Stimulated activated CD4-positive, alpha-beta T cell treated with anti-CD3 and anti-CD28 coated beads, TNF-alpha, amount 100 ng/mL, for 24 hours (primary cell): Measurements from ENCODE around the gene ANO1.
"Not testable (repeated sequence)": the region's sequence is repeated elsewhere in the genome, so short reads cannot be mapped to it uniquely, and the experiment has no call there.

Source experiments
- DNase-seq, 3 experiments: peaks; one replicate each; pipeline ENCODE4 v3.0.0-alpha.2; 2020; ENCODE audit warnings: low read depth in 3 of 3

The ANO1 gene

DNA sequence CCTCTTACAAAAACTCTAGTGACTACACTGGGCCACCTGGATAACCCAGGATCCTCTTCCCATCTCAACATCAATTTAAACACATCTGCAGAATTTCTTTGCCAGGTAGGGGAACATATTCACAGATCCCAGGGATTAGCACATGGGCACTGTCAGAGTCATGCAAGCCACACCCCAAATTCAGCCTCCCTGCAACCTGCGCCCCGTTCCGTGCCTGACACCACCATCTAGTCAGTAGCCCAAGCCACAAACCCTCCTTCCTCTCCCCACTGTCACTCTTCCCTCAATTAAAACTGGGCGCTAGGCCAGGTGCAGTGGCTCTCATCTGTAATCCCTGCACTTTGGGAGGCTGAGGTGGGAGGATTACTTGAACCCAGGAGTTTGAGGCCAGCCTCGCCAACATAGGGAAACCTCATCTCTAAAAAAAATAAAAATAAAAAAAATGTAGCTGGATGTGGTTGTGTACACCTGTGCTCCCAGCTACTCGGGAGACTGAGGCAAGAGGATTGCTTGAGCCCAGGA is 131.3 kb downstream of the ANO1 start:
- no peak for DNase-seq

DNA sequence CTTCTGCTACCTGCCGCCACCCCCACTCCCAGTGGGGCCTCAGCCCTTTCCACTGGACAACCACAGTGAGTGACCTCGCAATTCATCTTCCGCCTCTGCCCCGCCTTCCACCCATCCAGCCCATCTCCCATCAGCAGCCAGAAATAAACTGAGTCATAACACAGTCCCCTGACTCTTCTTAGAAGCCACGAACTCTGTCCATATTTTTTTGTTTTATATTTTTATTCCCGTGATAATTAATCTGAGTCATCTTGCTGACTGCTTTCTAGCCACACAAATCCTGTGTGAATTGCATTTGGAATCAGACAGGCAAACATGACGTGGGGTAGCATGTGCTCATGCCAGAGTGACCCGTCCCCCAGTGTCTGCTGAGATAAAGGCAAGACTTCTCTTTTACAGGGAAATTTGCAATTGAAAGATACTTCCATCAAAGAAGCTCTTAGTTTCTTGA is 132.0 kb downstream of the ANO1 start:
- DNase-seq = no peak

DNA sequence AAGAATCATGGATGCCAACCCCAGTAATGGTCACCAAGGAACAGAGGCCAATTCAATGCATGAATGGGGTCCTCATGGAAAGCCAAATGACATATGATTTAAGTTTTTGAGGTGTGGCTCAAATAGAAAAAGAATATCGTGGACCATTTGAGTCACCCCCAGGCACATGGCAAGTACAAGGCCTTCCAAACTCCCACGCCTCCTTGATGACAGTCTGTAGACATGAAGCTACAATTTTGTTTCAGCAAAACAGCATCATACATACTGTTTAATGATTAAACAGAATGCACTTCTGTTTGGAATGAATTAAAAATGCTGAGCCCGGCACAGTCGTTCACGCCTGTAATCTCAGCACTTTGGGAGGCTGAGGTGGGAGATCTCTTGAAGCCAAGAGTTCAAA is 132.4 kb downstream of the ANO1 start:
- DNase-seq = no peak

DNA sequence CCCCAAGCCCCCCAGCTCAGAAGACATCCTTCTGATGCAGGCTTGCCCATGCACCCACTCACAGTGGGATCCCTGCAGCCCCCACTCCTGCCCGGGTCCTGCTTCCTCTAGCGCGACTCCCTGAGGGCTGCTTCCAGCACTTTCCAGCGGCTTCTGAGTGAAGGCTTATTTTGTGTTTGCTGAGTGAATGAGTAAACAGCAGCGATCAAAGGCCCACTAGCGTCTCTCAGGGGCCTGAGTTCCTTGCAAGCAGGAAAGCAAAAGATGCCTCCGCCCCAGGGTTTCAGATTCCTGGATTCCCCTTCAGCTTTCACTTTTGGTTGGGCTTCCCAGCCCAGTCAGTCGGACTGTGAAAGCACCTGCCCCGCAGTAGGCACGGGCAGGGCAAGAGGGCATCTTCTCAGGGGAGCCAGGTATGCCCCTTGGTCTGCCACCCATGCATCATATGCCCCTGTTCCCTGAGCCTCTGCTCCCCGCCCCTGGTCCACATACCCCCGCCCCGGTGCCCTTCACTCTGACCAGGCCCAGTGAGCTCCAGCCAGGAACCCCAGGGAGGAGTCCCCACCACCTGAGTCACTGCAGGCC is 134.2 kb downstream of the ANO1 start:
- no peak for DNase-seq

DNA sequence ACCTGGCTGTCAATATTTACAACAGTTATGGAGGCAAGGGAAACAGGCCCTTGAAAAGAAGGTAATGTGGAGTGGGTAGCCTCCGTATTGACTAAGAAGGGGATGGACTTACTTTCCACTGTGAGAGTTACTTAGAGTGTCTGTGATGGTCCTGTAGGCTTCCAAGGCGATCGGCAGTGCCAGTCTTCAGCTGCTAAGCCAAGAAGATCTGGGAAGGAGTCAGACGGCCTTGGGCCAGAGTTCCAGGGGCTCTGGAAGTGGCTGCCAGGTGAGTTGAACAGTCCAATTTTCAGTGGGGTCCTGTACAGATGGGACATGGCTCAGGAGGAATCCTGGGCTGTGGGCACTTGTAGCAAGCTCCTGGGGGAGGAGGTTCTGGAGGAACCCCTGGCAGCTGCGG is 139.3 kb downstream of the ANO1 start:
- not testable (repeated sequence) for DNase-seq

DNA sequence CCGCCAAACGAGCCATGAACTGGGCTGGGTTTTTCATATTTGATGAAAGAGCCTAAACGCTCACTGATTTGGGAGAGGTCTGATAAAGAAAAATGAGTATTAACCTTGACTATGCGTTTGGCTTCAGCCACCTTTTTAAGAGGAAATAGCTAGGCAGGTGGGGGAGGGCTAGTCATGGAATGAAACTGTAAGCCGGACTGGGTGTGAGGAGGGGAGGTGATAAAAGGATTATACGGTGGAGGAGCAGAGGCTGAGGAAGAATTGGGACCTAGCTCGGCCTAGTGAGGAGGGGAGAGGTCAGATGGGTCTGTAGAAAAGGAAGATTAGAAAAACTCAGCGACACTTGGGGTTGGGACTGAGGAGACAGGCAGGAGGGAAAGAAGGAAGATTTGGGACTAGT is 140.0 kb downstream of the ANO1 start:
- DNase-seq = not testable (repeated sequence)

DNA sequence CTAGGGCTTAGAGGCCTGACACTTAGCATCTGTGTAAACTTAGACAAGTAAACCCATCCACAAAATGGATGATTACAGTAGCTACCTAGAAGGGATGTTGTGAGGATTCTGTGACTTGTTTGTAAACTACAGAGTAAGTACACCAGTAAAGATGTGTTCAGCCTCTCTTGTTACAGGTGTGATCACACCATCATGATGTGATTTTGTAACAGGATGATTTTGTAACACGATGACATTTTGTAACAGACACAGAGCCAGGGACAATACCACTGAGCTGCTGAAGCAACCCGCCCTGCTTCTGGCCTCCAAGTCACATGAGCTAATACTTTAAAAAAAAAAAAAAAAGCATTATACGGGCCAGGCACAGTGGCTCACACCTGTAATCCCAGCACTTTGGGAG is 142.0 kb downstream of the ANO1 start:
- DNase-seq = no peak

DNA sequence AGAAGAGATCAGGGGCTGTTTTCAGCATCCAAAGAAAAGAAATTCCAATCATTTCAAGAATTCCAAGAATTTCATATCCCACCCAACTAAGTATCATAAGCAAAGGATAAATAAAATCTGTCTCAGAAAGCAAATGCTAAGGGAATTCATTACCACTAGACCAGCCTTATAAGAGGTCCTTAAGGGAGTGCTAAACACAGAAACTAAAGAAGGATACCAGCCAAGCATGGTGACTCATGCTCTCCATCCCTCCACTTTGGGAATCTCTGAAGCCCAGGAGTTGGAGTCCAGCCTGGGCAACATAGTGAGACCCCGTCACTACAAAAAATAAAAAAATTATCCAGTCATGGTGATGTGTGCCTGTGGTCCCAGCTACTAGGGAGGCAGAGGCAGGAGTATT is 142.8 kb downstream of the ANO1 start:
- DNase-seq = no peak

DNA sequence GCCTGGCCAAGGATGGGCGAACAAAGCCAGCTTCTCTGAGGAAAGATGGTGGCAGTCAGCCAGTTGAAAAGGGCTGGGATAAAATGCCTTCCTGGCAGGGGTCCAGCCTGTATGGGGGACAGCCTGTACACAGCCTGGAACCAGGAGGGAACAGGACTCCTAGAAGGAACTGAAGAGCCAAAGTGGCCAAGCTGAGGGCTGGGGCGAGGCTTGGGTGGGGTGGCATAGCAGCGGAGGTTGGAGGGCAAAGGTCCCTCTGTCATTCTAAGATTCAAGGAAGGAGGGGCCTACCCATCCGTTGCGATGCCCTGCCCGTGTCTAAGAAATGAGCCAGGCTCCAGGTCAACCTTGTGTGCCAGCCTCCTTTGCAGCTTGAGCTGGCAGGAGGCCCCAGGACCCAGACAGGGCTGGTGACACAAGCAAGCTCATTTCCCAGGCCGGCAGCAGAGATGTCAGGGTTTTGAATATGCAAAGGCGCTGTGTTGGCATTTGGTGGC is 147.6 kb downstream of the ANO1 start:
- no peak for DNase-seq

DNA sequence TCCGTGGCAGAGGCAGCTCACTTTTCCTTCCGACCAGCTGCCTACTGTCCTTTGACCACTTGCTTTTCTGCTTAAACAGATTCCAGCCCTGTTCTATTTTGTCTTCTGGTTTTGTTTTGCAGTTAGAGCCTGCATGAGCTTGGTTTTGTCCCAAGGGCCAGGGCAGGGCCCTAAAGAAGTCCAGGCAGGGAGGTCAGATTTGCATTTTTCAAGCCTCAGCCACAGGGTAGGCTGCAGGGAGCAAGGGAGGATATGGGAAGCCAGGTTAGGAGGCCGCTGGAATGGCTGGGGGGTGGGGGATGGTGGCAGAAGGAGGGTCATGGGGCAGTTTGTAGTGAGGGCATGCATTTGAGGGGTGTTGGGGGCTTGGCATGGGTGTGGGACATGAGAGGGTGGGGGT is 148.1 kb downstream of the ANO1 start:
- no peak for DNase-seq

DNA sequence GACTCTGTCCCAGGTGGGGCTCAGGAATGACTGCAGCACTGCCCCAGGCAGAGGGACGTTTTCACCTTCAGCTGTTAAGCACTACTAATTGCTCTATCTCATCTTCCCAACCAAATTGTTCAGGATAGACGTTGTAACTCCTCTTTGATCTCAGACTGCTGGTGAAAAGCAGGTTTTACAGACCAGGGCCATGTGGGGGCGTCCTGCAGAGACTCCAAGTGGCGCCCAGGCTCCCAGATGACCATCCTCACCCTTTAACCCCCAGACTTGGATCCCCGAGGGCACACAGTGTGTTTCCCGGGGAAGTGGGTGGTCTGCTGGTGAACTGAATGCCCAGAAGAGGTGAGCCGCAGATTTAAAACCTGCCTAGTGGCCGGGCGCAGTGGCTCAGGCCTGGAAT is 148.8 kb downstream of the ANO1 start:
- no peak for DNase-seq

DNA sequence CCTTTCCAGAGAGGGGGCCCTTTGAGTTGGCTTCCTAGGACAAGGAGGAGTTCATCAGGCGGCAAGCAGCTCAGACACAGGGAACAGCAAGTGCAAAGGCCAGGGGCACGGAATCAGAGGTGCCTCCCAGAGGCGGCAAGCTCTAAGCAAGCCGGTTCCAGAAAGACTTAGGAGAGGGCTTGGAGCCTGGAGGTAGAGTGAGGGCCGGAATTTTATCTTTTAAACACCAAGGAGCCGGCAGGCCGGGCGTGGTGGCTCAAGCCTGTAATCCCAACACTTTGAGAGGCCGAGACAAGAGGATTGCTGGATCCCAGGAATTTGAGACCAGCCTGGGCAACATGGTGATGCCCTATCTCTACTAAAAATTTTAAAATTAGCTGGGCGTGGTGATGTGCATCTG is 151.6 kb downstream of the ANO1 start:
- no peak for DNase-seq

DNA sequence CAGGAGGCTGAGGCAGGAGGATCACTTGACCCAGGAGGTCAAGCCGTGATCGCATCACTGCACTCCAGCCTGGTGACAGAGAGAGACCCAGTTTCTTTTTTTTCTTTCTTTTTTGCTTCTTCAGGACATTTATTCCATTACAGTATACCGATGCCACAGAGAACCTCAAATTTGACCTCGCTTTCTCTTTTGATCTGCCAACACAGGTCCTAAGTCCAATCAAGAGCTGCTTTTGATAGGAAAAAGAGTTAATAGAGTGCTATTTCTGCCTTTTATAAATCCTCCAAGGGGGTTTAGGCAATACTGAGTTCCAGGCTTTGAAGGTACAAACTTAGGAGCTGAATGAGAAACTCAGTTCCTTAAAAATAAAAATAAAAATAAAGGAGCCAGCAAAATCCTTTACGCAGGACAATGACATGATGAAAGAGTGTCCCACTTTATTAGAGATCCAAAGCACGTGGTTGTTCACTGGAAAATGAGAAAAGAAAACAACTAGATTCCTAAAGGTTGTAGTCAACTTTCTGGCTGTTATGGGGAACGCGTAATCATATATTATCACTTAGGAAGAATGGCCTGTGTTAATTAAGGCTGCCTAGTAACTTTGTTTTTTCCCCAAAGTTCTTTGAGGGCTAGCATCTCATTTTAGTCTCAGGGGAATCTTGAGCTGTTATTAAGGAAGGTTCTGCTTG is 152.2 kb downstream of the ANO1 start:
- no peak for DNase-seq

DNA sequence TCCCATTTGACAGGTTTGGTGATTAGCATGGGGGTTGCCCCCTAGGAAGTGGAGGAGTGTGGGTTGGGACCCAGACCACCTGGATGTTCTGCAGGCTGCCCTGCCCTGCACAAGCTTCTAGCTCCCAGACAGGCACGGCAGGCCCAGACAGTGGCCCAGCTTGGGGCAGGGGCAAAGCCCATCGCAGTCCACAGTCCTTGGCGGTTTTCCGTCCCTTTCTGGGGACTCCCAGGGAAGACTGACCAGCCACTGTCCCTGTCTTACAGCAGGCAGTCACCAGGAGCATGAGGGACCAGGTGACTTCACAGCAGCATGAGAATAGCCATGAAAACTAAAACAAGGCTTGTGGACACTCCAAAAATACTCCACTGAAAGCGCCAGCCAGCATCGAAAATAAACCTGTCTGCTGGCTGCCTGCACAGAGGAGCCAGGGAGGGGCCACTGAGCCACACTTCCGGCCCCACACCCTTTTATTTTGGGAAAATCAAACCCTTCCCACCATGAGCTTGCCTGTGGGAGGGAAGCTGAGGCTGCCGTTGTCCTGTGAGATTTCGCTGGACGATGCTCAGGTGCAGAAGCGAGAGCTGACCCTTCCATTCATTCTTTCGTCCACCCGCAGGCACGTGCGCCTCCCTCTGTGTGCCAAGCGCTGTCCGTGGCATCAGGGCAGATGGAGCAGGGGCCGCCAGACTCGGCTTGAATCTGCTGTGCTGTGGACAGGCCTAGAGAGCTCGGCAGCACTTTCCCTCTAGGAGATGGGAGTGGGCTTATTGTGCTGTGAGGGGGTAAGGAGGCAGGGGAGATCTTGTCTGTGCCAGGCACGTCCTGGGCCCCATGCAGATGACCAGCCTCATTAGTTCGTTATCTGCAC is 153.0 kb downstream of the ANO1 start:
- no peak for DNase-seq

DNA sequence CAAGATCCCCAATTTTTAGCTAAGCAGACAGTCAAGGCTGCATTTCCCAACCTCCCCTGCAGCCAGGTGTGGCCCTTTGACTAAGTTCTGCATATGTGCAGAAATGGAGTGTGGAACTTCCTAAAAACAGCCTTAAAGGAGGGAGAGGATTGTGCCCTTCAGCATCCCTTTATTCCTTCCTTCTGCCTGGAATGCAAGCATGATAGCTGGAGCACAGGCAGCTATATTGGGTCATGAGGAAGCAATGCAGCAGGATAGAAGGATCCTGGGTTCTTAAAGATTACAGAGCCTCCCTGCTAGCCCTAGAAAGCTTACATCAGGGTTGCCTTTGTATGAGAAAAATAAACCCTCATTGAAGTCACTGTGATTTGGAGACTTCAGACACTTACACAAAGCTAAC is 154.9 kb downstream of the ANO1 start:
- DNase-seq = no peak

DNA sequence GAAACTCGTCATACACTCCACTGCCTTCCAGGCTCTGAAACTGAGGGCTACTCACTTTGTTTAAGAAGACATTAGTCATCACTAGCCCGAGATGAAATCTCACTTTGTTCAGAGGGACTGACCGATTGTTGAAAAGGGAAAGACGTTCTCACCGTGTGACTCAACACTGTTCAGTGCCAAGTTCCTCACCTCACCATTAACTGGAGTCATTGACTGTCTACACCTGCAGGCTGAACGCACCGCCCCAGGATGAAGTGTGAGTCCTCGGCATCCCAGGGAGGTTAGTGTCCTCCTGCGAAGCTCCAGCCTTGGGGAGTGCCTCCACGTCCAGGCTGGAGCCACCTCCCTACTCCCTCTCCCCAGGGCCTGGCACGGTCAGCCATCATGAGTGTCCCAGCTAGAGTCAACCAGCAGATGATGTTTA is 155.4 kb downstream of the ANO1 start:
- DNase-seq = no peak

DNA sequence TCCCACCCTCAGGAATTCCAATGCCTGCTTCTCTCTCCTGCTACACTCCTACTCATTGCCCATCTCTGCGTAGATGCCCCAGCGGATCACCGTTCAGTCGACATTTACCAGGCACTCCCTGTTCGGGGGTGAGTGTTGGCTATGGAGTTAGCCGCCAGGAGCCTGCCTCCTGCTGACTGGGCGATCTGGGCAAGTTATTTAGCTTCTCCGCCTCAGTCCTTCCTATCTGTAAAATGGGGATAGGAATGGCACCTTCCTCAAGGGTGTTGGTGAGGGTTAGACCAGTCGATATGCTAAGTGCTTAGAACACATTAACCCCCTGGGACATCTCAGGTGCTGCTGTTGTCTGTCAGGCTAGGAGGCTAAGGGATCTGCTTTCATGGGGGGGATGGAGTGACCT is 155.8 kb downstream of the ANO1 start:
- no peak for DNase-seq
